NCI-H1092 (cell line): ENCODE data around the gene TNFSF8.

Experiments used
- DNase-seq: peaks from one replicate; lab custom pipeline; 2025; lab: John Stamatoyannopoulos, UW

TNFSF8 gene

GRCh38 chr9:114869845-114870244 lies 60.5 kb downstream of the TNFSF8 start:
- no peak for DNase-seq

- no peak for DNase-seq
Measured at GRCh38 chr9:114869378-114869777, 61.0 kb downstream of the TNFSF8 start.

GRCh38 chr9:114867327-114867726 lies 63.1 kb downstream of the TNFSF8 start:
- DNase-seq, result no peak

GRCh38 chr9:114864471-114864870 lies 65.9 kb downstream of the TNFSF8 start:
- DNase-seq, result no peak

- no peak for DNase-seq
Measured at GRCh38 chr9:114861922-114862605, 68.3 kb downstream of the TNFSF8 start.

- no peak for DNase-seq
Measured at GRCh38 chr9:114861273-114861672, 69.1 kb downstream of the TNFSF8 start.

GRCh38 chr9:114860187-114860586 lies 70.2 kb downstream of the TNFSF8 start:
- no peak for DNase-seq

- no peak for DNase-seq
Measured at GRCh38 chr9:114856942-114857315, 73.5 kb downstream of the TNFSF8 start.

GRCh38 chr9:114856215-114856941 lies 74.0 kb downstream of the TNFSF8 start:
- no peak for DNase-seq

- no peak for DNase-seq
Measured at GRCh38 chr9:114855488-114855887, 74.9 kb downstream of the TNFSF8 start.

GRCh38 chr9:114854736-114855355 lies 75.5 kb downstream of the TNFSF8 start:
- no peak for DNase-seq

- DNase-seq, result no peak
Measured at GRCh38 chr9:114853071-114853855, 77.1 kb downstream of the TNFSF8 start.

- DNase-seq, result no peak
Measured at GRCh38 chr9:114852050-114852594, 78.3 kb downstream of the TNFSF8 start.

GRCh38 chr9:114851306-114851705 lies 79.1 kb downstream of the TNFSF8 start:
- no peak for DNase-seq
